ENCODE measurements around the gene FHIT. TPM values are rescaled to one million over a fixed set of nuclear protein-coding genes. Genes with fewer than 3 reads are reported as not detected.

Gene FHIT
- total RNA-seq, 2 experiments from 2014 or later: 86.0 to 90.6 TPM

- H3K9me3 Mint-ChIP-seq: no peaks in the 10 kb centered on the region
- Histone ChIP-seq H3K9me3 (ENCODE audit: control insufficient read depth in 1 of 2, insufficient read depth in 1 of 2, low read length in 2 of 2) (peaks cover 0 to 3% of the 10 kb centered on the region in 2 experiments), H3K27ac (ENCODE audit: low read depth in 1 of 2, low read length in 2 of 2) (no peak overlapping the region), H3K4me1 (ENCODE audit: insufficient read depth, low read length) (no peaks in the 10 kb centered on the region), H3K4me3 (ENCODE audit: low read length) (no peak overlapping the region), H3K27me3 (ENCODE audit: control insufficient read depth in 1 of 2, insufficient read depth in 2 of 2, low read length in 2 of 2) (no peaks in the 10 kb centered on the region), H3K36me3 (ENCODE audit: insufficient read depth, low read length) (no peaks in the 10 kb centered on the region)
- intact Hi-C loops (cut with DNase I, micrococcal nuclease): no loop called here
- TF ChIP-seq CTCF (IDR thresholded peaks at IDR 0.05): no peak
- peaks cover 10% of the 10 kb centered on the region for H3K4me1 Mint-ChIP-seq (ENCODE audit: low read depth)
- DNase-seq (no peak), ATAC-seq (ENCODE audit: poor library complexity) (no peak)
- POLR2A ChIA-PET: no interaction called here
- H3K36me3 Mint-ChIP-seq (ENCODE audit: low read depth): no peaks in the 10 kb centered on the region
- no peaks in the 10 kb centered on the region for H3K27me3 Mint-ChIP-seq
- no peak overlapping the region for H3K27ac Mint-ChIP-seq
- no peak overlapping the region for H3K4me3 Mint-ChIP-seq
- CTCF ChIA-PET: no interaction called here
These were observed 1101.8 kb downstream of the FHIT start for GRCh38 chr3:60149501-60149900.

GRCh38 chr3:60147249-60147950 lies 1103.9 kb downstream of the FHIT start:
- no peaks in the 10 kb centered on the region for H3K36me3 ChIP-seq (ENCODE audit: insufficient read depth, low read length)
- peak; percentile 41 for ATAC-seq (ENCODE audit: poor library complexity)
- H3K9me3 ChIP-seq (ENCODE audit: control insufficient read depth in 1 of 2, insufficient read depth in 1 of 2, low read length in 2 of 2): peaks cover 0 to 3% of the 10 kb centered on the region in 2 experiments
- ChIA-PET POLR2A (no interaction called here), CTCF (no interaction called here)
- Mint-ChIP-seq H3K9me3 (no peaks in the 10 kb centered on the region), H3K4me3 (no peak overlapping the region), H3K27me3 (no peaks in the 10 kb centered on the region), H3K27ac (no peak overlapping the region), H3K4me1 (ENCODE audit: low read depth) (peaks cover 10% of the 10 kb centered on the region), H3K36me3 (ENCODE audit: low read depth) (no peaks in the 10 kb centered on the region)
- intact Hi-C loops (cut with DNase I, micrococcal nuclease): no loop called here
- no peak overlapping the region for H3K27ac ChIP-seq (ENCODE audit: low read depth in 1 of 2, low read length in 2 of 2)
- no peak for TF ChIP-seq CTCF (IDR thresholded peaks at IDR 0.05)
- H3K4me3 ChIP-seq (ENCODE audit: low read length): no peak overlapping the region
- no peaks in the 10 kb centered on the region for H3K27me3 ChIP-seq (ENCODE audit: control insufficient read depth in 1 of 2, insufficient read depth in 2 of 2, low read length in 2 of 2)
- peak in 4 of 14 experiments; percentile 9 to 34 (median 20) for DNase-seq
- H3K4me1 ChIP-seq (ENCODE audit: insufficient read depth, low read length): no peaks in the 10 kb centered on the region

- H3K27ac Mint-ChIP-seq: no peak overlapping the region
- no peak for TF ChIP-seq CTCF (IDR thresholded peaks at IDR 0.05)
- CTCF ChIA-PET: no interaction called here
- H3K4me3 ChIP-seq (ENCODE audit: low read length): no peak overlapping the region
- H3K9me3 ChIP-seq (ENCODE audit: control insufficient read depth in 1 of 2, insufficient read depth in 1 of 2, low read length in 2 of 2): peaks cover 0 to 3% of the 10 kb centered on the region in 2 experiments
- H3K27me3 ChIP-seq (ENCODE audit: control insufficient read depth in 1 of 2, insufficient read depth in 2 of 2, low read length in 2 of 2): no peaks in the 10 kb centered on the region
- H3K9me3 Mint-ChIP-seq: no peaks in the 10 kb centered on the region
- H3K27me3 Mint-ChIP-seq: no peaks in the 10 kb centered on the region
- no peak overlapping the region for H3K27ac ChIP-seq (ENCODE audit: low read depth in 1 of 2, low read length in 2 of 2)
- H3K4me1 Mint-ChIP-seq (ENCODE audit: low read depth): peaks cover 10% of the 10 kb centered on the region
- no peaks in the 10 kb centered on the region for H3K36me3 Mint-ChIP-seq (ENCODE audit: low read depth)
- intact Hi-C loops (cut with DNase I, micrococcal nuclease): no loop called here
- no peaks in the 10 kb centered on the region for H3K36me3 ChIP-seq (ENCODE audit: insufficient read depth, low read length)
- H3K4me3 Mint-ChIP-seq: no peak overlapping the region
- POLR2A ChIA-PET: no interaction called here
- DNase-seq (no peak), ATAC-seq (ENCODE audit: poor library complexity) (no peak)
- no peaks in the 10 kb centered on the region for H3K4me1 ChIP-seq (ENCODE audit: insufficient read depth, low read length)
These were observed 1105.1 kb downstream of the FHIT start for GRCh38 chr3:60146121-60146520.

Data from CD4-positive, alpha-beta T cell (primary cell).